Ovary (tissue), 3 donors: ENCODE measurements around the gene BIN2.

ENCODE experiments used
- CTCF ChIP-seq, 3 donors: fragments of 450-650 bp in 2 of 3; fragments of 200-600 bp in 1 of 3; IDR thresholded peaks; one replicate each; pipeline versions ENCODE4 v1.5.1 to v1.8.0; 2016 to 2022; ENCODE audit warnings: antibody characterized with exemption in 3 of 3, mild to moderate bottlenecking in 1 of 3
- EP300 ChIP-seq: sonication (generic); formaldehyde crosslinking; IDR thresholded peaks from one replicate; pipeline ENCODE4 v1.6.1; 2017; ENCODE audit warnings: antibody characterized with exemption
- POLR2A ChIP-seq: fragments of 450-650 bp; IDR thresholded peaks from one replicate; pipeline ENCODE4 v1.6.1; 2017; ENCODE audit warnings: antibody characterized with exemption, mild to moderate bottlenecking, moderate library complexity
- donor health status: DM: no; HTN: no; CAD: no.

- TF ChIP-seq CTCF (IDR thresholded peaks at IDR 0.05) (no peak), EP300 (no peak), POLR2A (no peak)
Measured at GRCh38 chr12:51345681-51346080, 21.7 kb upstream of the BIN2 start.
